ENCODE measurements around the gene CASTOR1. TPM values are rescaled to one million over a fixed set of nuclear protein-coding genes. Genes with fewer than 3 reads are reported as not detected.
"Not testable (repeated sequence)": the region's sequence is repeated elsewhere in the genome, so short reads cannot be mapped to it uniquely, and the experiment has no call there.

CASTOR1 gene
- polyA plus RNA-seq (ENCODE audit: insufficient read length in 12 of 12): 10 to 100 TPM in 1 of 12 donors, 1 to 10 TPM in 10, not detected in 1; 2.5 to 25.7 (median 4.1) TPM
- long read RNA-seq, donor 1, partial matches to known transcripts: 0 of 2 reads
- long read RNA-seq, donor 1, other reads (novel, unspliced or antisense): 0 of 2 reads
- long read RNA-seq, donor 2: 0 reads
- long read RNA-seq, donor 3, partial matches to known transcripts: 0 of 2 reads
- long read RNA-seq, donor 3, other reads (novel, unspliced or antisense): 0 of 2 reads
- long read RNA-seq, donor 4: 0 reads
- long read RNA-seq, donor 5, partial matches to known transcripts: 0 of 1 reads
- long read RNA-seq, donor 5, other reads (novel, unspliced or antisense): 0 of 1 reads
- long read RNA-seq, donor 6: 0 reads
- long read RNA-seq, donor 7, partial matches to known transcripts: 0 of 4 reads
- long read RNA-seq, donor 7, other reads (novel, unspliced or antisense): 0 of 4 reads
- long read RNA-seq, donor 8: 0 reads
- long read RNA-seq, donor 9, partial matches to known transcripts: 0 of 1 reads
- long read RNA-seq, donor 9, other reads (novel, unspliced or antisense): 0 of 1 reads
- long read RNA-seq, donor 10, partial matches to known transcripts: 0 of 2 reads
- long read RNA-seq, donor 10, other reads (novel, unspliced or antisense): 0 of 2 reads
- long read RNA-seq, donor 11, partial matches to known transcripts: 0 of 3 reads
- long read RNA-seq, donor 11, other reads (novel, unspliced or antisense): 0 of 3 reads

DNA sequence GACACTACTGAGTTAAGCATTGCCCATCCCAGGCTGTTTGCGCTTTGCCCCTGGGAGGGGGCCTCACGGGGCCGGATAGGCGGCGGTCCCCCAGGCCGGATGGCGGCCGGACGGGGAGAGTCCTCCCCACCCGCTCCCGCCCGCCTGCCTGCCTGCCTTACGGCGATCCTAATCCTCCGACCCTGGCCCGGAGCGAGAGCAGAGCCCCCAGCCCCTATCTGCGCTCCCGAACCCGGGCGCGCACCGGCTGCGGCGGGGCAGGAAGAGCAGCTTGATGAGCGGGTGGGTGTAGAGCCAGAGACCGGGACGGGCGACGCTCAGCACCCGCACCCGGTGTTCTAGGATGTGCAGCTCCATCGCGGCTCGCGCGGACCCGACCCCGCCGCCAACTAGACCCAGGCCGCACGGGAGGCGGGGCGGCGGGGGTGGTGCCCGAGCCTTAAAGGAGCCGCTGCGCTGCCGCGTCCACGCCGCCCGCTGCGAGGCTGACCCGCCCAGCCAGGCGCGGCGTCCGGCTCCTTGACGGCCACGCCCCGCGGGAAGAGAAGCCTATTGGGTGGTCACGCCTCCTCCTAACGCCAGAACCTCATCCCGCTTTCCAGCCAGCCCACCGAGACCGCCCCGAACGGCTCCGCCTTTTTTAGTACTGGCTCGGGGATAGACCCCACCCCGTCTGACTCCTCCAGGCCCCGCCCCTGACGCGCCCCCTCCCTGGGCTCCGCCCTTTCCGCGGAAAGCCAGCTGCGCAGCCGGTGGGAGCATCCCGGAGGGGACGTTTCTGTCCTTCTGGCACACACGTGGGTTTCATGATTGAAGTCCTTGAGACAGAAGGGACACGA lies at the start of gene CASTOR1:
Gene CASTOR1, minus strand, starts transcription at position 365 of the 839 bp plus-strand sequence. Its CDS starts 8 bp downstream, at position 357.
- peak; percentile 96 for DNase-seq

DNA sequence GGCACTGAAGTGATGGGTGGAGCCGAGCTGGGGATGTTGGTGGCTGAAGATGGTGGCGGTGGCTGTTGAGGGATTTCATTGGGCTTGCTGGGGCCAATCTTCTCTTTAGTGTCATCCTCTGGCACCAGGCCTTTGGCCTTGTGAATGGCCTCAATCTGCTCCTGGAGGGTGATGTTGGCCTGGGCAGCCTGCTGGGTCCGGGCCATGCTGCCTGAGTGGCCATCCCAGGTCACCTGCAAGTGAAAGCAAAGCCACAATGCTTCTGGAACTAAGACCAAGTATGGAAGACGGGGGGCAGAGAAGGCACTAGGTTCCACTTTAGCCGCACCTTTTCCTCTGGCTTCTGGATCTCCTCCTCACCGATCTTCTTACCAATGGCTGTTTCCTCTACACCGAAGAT lies 49.5 kb upstream of the CASTOR1 start:
- DNase-seq: no peak

DNA sequence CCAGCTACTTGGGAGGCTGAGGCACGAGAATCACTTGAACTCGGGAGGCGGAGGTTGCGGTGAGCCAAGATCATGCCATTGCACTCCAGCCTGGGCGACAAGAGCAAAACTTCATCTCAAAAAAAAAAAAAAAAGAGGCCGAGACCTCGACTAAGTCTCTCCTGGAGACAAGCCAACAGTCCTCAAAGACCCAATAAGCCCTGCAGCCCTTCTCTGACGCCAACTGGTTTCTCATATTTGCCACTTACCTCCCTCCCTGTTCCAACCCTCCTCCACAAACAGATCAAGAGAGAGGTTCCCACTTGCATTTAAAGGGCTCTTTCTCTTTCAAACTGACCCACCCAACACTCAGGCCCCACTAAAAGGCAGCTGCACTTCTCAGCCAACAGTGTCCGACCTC lies 49.0 kb upstream of the CASTOR1 start:
- DNase-seq: not testable (repeated sequence)

DNA sequence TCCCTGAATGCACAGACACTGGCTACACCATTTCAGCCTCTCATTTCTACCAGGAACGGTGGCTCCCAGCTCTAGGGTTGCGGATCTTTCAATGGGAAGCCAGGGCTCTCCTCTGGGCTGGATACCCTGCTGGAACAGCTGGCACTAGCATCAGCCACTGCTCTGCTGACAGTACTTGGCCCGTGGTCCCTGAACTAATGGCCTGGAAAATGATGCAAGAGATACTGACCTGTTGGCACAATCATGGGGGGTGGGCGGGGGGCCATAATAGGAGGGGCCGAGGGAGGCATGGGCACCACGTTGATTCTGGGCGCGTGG lies 48.1 kb upstream of the CASTOR1 start:
- DNase-seq: no peak

DNA sequence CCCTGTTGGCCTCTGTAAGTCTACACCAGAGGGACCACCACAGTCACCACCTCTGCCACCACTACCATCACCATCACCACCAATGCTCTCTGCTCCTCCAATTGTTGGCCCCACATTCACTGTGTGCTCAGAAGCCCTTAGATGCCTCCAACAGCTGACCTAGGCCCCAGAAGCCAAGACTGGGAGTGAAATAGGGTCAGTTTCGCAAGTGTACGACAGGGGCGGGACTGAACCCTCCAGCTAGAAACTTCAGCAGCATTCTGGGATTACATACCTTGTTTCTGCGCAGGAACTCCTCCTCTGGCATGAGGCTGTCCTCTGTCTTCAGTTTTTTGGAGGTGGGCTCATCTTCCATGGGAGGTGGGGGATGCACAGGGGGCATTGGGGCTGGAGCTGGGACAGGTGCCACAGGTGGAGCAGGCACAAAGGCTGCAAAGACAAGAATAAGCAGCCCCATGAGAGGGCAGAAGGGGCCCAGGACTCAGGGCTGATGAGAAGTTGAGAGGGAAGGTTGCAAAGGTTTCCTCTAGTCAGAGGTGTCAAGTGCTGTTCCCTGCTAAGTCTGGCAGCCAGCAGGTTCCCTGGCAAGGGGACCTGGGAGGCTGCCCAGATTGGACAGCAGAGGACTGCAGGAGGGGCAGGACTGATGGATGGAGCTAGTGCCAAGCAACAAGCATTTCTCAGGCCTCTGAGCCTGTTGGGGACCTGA lies 47.6 kb upstream of the CASTOR1 start:
- no peak for DNase-seq

DNA sequence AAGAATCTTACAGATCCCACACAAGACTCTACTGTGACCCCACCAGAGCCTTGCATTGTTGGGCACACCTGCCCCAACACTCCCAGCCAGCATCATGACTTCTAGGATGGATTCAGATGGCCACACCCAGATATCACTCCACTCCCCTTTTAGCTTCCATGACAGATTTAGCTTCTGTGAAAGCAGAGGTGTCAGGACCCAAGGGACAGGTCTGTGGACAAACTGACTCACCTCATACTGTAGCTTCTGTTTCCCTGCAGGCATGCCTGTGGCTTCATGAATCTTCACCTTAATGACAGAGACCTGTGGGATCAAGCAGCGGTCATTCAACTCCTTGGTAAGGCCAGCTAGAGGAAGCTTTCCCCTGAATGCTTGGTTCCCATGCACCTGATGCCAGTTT lies 45.9 kb upstream of the CASTOR1 start:
- no peak for DNase-seq

DNA sequence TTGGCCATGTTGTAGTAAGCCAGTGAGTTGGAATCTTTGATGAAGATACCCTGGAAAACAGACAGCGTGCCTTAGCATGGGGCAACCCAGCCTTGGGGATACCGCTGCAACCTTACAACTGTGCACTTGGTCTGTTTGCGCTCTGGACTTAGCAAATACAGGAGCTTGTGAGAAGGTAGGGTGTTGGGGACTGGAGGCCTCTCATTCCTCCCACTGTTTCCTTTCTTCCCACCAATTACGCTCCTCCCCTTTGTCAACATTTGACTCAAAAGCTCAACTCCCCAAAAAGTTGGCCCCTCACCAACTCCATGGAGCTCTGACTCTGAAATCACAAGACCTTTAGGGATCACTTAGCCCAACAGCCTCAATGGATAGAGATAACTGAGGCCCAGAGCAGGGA lies 45.3 kb upstream of the CASTOR1 start:
- DNase-seq: no peak

DNA sequence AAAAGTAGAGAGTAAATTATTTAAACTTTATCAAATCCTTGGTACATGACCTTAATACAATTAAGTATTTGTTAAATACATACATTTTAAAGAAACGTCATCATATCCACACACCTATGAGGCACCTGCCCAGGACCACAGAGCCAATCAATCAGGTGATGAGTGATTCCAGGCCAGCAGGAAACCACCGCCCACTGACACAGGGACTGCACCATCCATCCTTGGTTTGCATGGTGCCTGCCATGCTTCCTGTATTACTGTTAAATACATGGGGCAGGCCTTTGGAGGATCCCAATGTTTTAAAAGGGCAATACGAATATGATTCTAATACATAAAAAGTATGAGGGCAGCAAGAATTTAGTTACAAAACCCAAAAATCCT lies 44.4 kb upstream of the CASTOR1 start:
- DNase-seq: no peak

DNA sequence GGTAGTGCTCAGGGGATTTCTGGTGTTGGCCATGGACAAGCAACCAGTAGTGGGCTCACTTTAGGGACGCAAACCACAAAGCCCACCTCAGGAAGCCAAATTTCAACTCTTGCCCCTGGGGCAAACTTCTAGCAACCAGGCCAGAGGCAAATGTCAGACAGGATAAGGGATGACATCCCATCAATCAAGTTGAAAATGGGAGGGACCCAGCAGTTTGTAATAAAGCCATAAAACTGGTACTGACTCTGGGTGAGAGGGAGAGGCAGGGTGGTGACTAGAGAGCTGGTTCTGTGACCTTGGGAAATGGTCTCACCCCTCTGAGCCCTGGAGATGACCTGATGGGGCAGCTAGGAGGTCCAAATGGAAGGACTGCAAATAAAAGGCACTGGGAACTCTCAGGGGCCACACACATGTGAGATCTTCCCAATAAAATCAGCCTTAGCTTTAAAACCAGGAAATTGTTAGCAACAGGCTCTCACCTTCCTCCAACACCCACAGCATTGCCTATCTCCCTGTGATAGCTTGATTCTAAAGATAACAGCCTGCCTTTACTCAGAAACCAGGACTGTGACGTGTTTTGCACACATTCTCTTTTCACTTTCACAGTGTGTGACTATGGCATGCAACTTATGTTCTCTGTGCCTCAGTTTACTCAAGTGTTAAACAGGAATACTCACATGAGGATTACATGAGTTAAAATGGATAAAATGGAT lies 43.8 kb upstream of the CASTOR1 start:
- no peak for DNase-seq

DNA sequence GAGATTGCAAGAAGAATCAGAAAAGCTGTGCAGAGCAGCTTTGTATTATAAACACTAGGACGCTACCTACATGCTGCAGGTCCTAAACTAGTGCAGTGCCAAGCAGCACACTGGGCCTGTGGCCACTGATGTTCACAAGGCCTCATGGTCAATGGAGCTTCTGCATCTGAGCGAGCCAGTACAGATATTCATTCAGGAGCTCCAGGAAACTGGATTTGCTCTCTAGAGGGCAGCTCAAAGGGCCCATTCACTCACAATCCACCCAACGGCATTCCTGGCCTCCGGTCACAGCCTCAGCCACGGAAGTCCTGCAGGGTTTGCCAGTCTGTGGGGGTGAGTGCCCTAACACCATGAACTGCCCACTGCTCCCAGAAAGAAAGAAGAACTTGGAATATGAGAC lies 43.2 kb upstream of the CASTOR1 start:
- DNase-seq: no peak

DNA sequence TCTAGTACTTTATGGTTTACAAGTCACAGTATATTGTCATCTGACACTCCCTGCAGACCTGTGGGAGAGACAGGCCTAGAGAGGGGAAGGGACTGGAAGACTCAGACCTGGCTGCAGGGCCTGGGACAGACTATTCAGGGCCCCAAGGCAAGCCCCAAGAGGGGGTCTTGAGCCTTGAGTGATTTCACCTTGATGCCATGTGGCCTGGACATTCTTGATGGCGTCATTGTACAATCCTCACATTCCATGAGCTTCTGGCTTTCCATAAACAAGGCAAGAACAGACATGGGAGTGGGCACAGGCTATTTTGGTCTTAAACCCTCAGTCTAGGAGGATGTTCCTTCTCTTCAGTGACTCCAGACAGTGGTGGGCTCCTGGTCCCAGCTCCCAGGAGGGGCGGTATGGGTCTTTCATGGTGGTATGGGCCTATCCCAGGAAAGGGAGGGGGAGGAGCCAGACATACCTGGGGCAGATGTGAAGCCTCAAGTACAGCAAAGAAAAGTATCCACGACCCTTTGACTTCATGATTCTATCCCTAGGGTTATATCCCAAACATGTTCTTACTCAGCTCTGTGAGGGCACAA lies 39.3 kb upstream of the CASTOR1 start:
- DNase-seq: no peak

DNA sequence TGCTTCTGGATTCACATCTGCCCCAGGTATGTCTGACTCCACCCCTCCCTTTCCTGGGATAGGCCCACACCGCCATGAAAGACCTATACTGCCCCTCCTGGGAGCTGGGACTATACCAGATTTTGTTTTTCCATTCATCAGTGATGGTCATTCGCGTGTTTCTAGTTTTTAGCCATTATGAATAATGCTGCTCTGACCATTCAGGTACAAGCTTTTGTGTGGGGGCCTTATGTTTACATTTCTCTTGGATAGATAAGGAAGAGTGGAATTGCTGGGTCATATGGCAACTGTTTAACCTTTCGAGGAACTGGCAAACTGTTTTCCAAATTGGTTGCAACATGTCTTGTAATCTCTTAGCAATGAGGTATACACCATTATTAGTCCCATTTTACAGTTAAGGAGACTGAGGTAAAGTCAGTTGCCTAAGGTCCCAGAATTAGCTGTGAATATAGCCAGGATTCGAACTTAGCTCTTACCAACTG lies 38.6 kb upstream of the CASTOR1 start:
- DNase-seq: no peak

DNA sequence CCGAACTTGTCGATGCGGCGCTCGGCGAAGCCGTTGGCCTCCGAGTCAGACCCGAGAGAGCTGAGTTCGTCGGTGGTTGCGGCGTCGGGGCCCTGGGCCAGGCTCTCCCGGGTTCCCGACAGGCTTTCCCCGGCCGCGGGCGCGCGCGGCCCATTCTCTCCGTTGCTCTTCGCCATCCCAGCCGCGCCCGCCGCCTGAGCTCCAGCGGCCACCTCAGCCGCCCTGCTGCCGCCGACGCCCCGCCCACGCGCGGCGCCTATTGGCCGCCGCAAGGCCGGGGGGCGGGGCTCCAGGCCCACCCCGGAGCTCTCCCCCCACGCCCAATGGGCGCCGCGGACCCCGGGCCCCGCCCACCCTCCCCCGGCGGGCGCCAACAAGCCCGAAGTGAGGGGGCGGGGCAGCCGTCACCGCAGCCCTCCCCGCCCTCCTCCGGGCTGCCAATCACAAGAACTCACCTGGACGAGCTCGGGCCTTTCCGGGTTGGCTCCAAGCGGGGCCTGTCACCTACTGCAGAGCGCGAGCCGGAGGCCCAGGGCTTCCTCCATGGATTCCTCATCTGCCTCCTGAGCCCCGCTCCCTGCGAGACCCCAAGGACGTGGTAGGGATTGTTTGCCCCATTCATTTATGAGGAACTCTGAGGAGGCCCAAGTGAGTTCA lies 37.5 kb upstream of the CASTOR1 start, which contains the start of gene TBC1D10A:
Gene TBC1D10A, minus strand, starts transcription at position 236 of the 657 bp plus-strand sequence. Its CDS starts 60 bp downstream, at position 176.
- peak; percentile 84 for DNase-seq

DNA sequence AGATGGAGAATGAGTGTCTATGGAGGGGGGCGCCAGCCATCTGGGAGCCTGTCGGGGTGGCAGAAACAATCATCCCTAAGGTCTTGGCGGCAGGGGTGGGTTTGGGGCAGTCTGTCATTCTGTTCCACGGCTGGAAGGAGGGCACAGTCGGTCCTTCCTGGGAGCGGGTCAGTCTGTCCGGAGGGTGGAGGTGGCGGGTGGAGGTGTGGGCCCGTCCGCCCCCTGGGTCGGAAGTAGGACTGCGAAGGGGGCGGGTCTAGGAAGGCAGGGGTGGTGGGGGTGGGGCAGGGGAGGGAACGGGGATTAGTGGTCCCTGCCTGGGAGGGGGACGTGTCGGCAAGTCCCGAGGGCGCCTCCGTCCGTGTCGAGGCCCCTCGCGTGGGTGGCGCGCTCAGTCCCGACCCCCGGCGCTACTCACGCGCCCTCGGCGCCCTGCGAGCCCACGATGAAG lies 37.0 kb upstream of the CASTOR1 start:
- DNase-seq: no peak

DNA sequence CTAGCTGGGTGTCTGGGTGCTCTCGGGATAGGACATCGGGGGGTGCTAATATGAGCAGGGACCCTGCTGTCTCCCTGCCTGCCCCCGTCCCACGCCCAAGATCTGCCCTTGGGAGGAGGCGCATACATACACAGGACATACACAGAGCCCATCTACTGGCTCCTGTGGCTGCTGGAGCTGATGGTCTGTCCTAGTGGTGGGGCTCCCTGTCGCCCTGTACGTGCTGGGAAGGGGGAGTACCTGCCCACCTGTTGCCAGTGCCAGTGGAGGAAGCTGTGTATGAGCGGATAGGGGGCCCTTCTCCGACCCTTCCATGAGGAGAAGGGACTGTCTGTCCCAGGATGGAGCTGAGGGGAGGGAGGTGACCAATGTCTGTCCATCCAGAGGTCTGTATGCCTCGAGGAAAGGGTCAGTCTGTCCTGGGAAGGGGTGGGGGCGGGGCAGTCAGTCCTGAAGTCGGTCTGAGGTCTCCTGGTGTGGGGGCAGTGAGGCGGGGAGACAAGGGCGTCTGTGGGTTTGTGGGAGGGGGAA lies 36.5 kb upstream of the CASTOR1 start:
- DNase-seq: no peak

DNA sequence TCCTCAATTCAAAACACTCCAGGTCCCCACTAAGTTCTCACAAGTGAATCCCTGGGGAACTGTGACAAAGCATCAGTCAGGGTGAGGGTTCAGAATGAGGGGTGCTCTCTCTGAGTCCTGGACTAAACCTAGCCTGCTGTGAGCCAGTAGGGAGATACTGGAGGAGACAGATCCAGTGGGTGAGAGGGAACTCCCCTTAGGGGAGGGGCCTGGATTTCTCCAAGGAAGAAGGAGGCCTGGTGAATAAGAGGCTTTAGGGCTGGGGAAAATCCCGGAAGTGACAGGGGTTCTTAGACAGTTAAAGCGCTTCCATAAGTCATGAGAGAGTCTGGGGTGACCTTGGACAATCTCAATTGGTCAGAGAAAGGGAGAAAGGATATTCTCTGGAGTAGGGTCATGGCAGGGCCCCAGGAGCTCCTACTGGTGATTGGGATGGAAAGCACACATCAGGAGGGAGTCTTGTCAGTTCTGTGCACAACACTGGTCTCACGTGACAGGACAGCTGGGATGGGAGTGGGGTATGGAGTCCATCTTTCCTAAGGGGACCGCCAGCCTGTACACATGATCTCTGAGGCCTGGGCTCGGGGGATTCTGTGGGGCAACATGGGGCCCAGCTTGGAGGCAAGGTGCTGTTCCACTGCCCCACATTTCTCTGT lies 35.9 kb upstream of the CASTOR1 start:
- DNase-seq: no peak

DNA sequence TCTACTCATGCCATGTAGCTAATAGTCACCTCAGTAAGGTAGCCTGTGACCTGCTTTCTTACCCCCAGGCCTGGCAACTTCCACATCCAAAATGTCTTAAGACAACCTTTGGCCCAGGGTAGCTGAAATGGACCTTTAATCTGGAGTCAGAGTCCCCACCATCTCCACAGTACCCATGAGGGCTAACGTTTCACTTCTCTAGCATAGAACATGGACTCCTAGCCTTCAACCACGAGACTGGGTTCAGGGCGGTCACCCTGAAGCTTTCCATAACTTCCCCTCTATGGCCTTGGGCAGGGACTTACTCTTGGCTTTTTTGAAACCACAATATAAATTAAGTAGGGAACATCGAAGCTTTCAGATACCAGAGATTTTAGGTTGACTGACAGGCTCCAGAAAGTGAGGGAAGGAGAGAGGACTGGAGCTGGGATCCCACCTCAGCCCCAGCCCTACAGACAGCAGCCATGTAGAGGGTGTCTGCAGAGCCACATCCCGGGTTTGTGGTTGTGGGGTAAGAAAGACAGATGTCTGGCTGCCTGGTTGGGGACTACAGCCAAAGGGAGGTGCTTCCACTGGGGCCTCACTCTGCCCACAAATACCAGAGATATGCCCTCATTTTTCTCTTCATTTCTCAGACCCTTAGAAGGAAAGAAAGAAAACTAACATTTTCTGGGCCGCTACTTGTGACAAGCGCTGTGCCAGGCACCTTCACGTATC lies 34.9 kb upstream of the CASTOR1 start:
- no peak for DNase-seq

DNA sequence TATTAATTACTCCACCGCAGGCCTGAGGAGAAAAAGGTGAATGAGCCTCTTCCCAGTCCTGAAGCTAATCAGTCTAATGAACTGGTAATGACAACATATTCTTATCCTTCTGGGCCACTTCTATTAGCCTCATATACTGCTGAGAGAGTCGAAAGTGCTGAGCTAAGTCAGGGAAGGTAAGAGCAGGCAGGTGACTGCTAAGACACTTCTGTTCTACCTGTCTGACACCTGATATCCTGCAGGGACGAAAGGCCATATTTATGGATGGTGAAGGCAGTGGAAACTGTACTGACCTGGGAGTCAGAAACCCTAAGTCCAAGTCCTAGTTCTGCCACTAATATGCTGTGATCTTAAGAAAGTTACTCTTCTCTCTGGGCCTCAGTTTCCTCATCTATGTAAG lies 33.9 kb upstream of the CASTOR1 start:
- no peak for DNase-seq
